Measurements from ENCODE around the gene C1QTNF3. TPM values are rescaled to one million over a fixed set of nuclear protein-coding genes. Genes with fewer than 3 reads are reported as not detected.
A peak's percentile ranks its signal among the peaks of the same experiment; 100 is the strongest.
"Not testable (repeated sequence)": the region's sequence is repeated elsewhere in the genome, so short reads cannot be mapped to it uniquely, and the experiment has no call there.

Gene C1QTNF3
- total RNA-seq (2022): 1.5 and 2.1 TPM in 2 replicates
- percentile 55 among the genes with signal in this experiment for Bru-seq, nascent RNA
- percentile 60 among the genes with signal in this experiment for BruChase-seq, experiment 1, labeled RNA remaining after a 6-hour chase
- percentile 62 among the genes with signal in this experiment for BruChase-seq, experiment 2, labeled RNA remaining after a 2-hour chase
- long read RNA-seq: 0 reads

GRCh38 chr5:34043099-34043876, at the start of gene C1QTNF3:
Gene C1QTNF3, minus strand, starts transcription at chr5:34043213. Its CDS starts 88 bp downstream, at chr5:34043125.
- no peaks in the 10 kb centered on the region for H3K4me1 Mint-ChIP-seq (ENCODE audit: low read depth, unreplicated experiment)
- H3K9me3 Mint-ChIP-seq (ENCODE audit: low read depth, unreplicated experiment): no peaks in the 10 kb centered on the region
- no peak for TF ChIP-seq CTCF (IDR thresholded peaks at IDR 0.05; ENCODE audit: unreplicated experiment)
- CTCF ChIA-PET: no interaction called here
- no peak within 1 kb of the TSS for H3K27ac Mint-ChIP-seq (ENCODE audit: unreplicated experiment)
- no peaks in the 10 kb centered on the region for H3K36me3 Mint-ChIP-seq (ENCODE audit: insufficient read depth, unreplicated experiment)
- intact Hi-C loops (cut with micrococcal nuclease; ENCODE audit: unreplicated experiment): no loop called here
- H3K4me3 Mint-ChIP-seq (ENCODE audit: low read depth, unreplicated experiment): no peak within 1 kb of the TSS
- no peak for DNase-seq
- BruUV-seq (replicated peaks): no TSS peak
- H3K27me3 Mint-ChIP-seq (ENCODE audit: unreplicated experiment): no peaks in the 10 kb centered on the region

- H3K27me3 Mint-ChIP-seq (ENCODE audit: unreplicated experiment); CTCF ChIA-PET; H3K4me1 Mint-ChIP-seq (ENCODE audit: low read depth, unreplicated experiment); H3K27ac Mint-ChIP-seq (ENCODE audit: unreplicated experiment); intact Hi-C loops (cut with micrococcal nuclease; ENCODE audit: unreplicated experiment); H3K4me3 Mint-ChIP-seq (ENCODE audit: low read depth, unreplicated experiment); BruUV-seq (replicated peaks); DNase-seq; H3K9me3 Mint-ChIP-seq (ENCODE audit: low read depth, unreplicated experiment); H3K36me3 Mint-ChIP-seq (ENCODE audit: insufficient read depth, unreplicated experiment): not testable (repeated sequence)
Observed at GRCh38 chr5:34091039-34091438, 48.0 kb upstream of the C1QTNF3 start.

- H3K27ac Mint-ChIP-seq (ENCODE audit: unreplicated experiment); CTCF ChIA-PET; H3K4me1 Mint-ChIP-seq (ENCODE audit: low read depth, unreplicated experiment); H3K27me3 Mint-ChIP-seq (ENCODE audit: unreplicated experiment); DNase-seq; H3K4me3 Mint-ChIP-seq (ENCODE audit: low read depth, unreplicated experiment); intact Hi-C loops (cut with micrococcal nuclease; ENCODE audit: unreplicated experiment); H3K9me3 Mint-ChIP-seq (ENCODE audit: low read depth, unreplicated experiment); BruUV-seq (replicated peaks); H3K36me3 Mint-ChIP-seq (ENCODE audit: insufficient read depth, unreplicated experiment): not testable (repeated sequence)
Observed at GRCh38 chr5:34089802-34090201, 46.8 kb upstream of the C1QTNF3 start.

- H3K27ac Mint-ChIP-seq (ENCODE audit: unreplicated experiment); intact Hi-C loops (cut with micrococcal nuclease; ENCODE audit: unreplicated experiment); BruUV-seq (replicated peaks); H3K4me3 Mint-ChIP-seq (ENCODE audit: low read depth, unreplicated experiment); H3K27me3 Mint-ChIP-seq (ENCODE audit: unreplicated experiment); H3K4me1 Mint-ChIP-seq (ENCODE audit: low read depth, unreplicated experiment); H3K9me3 Mint-ChIP-seq (ENCODE audit: low read depth, unreplicated experiment); DNase-seq; H3K36me3 Mint-ChIP-seq (ENCODE audit: insufficient read depth, unreplicated experiment); CTCF ChIA-PET: not testable (repeated sequence)
Observed at GRCh38 chr5:34087728-34088127, 44.7 kb upstream of the C1QTNF3 start.

- H3K27ac Mint-ChIP-seq (ENCODE audit: unreplicated experiment); H3K27me3 Mint-ChIP-seq (ENCODE audit: unreplicated experiment); intact Hi-C loops (cut with micrococcal nuclease; ENCODE audit: unreplicated experiment); CTCF ChIA-PET; H3K4me3 Mint-ChIP-seq (ENCODE audit: low read depth, unreplicated experiment); H3K4me1 Mint-ChIP-seq (ENCODE audit: low read depth, unreplicated experiment); DNase-seq; H3K9me3 Mint-ChIP-seq (ENCODE audit: low read depth, unreplicated experiment); H3K36me3 Mint-ChIP-seq (ENCODE audit: insufficient read depth, unreplicated experiment); BruUV-seq (replicated peaks): not testable (repeated sequence)
Observed at GRCh38 chr5:34083898-34084297, 40.9 kb upstream of the C1QTNF3 start.

- H3K9me3 Mint-ChIP-seq (ENCODE audit: low read depth, unreplicated experiment); DNase-seq; intact Hi-C loops (cut with micrococcal nuclease; ENCODE audit: unreplicated experiment); H3K27ac Mint-ChIP-seq (ENCODE audit: unreplicated experiment); H3K27me3 Mint-ChIP-seq (ENCODE audit: unreplicated experiment); CTCF ChIA-PET; H3K4me1 Mint-ChIP-seq (ENCODE audit: low read depth, unreplicated experiment); H3K4me3 Mint-ChIP-seq (ENCODE audit: low read depth, unreplicated experiment); BruUV-seq (replicated peaks); H3K36me3 Mint-ChIP-seq (ENCODE audit: insufficient read depth, unreplicated experiment): not testable (repeated sequence)
Observed at GRCh38 chr5:34079505-34079904, 36.5 kb upstream of the C1QTNF3 start.

- H3K4me3 Mint-ChIP-seq (ENCODE audit: low read depth, unreplicated experiment); H3K4me1 Mint-ChIP-seq (ENCODE audit: low read depth, unreplicated experiment); H3K9me3 Mint-ChIP-seq (ENCODE audit: low read depth, unreplicated experiment); H3K36me3 Mint-ChIP-seq (ENCODE audit: insufficient read depth, unreplicated experiment); H3K27me3 Mint-ChIP-seq (ENCODE audit: unreplicated experiment); H3K27ac Mint-ChIP-seq (ENCODE audit: unreplicated experiment); CTCF ChIA-PET; DNase-seq; BruUV-seq (replicated peaks); intact Hi-C loops (cut with micrococcal nuclease; ENCODE audit: unreplicated experiment): not testable (repeated sequence)
Observed at GRCh38 chr5:34077636-34078035, 34.6 kb upstream of the C1QTNF3 start.

- DNase-seq; BruUV-seq (replicated peaks); H3K9me3 Mint-ChIP-seq (ENCODE audit: low read depth, unreplicated experiment); H3K4me1 Mint-ChIP-seq (ENCODE audit: low read depth, unreplicated experiment); H3K27ac Mint-ChIP-seq (ENCODE audit: unreplicated experiment); H3K4me3 Mint-ChIP-seq (ENCODE audit: low read depth, unreplicated experiment); CTCF ChIA-PET; H3K27me3 Mint-ChIP-seq (ENCODE audit: unreplicated experiment); intact Hi-C loops (cut with micrococcal nuclease; ENCODE audit: unreplicated experiment); H3K36me3 Mint-ChIP-seq (ENCODE audit: insufficient read depth, unreplicated experiment): not testable (repeated sequence)
Observed at GRCh38 chr5:34076719-34077364, 33.8 kb upstream of the C1QTNF3 start.

GRCh38 chr5:34074472-34074871, 31.5 kb upstream of the C1QTNF3 start:
- CTCF ChIA-PET; H3K4me3 Mint-ChIP-seq (ENCODE audit: low read depth, unreplicated experiment); H3K27ac Mint-ChIP-seq (ENCODE audit: unreplicated experiment); H3K27me3 Mint-ChIP-seq (ENCODE audit: unreplicated experiment); H3K9me3 Mint-ChIP-seq (ENCODE audit: low read depth, unreplicated experiment); DNase-seq; BruUV-seq (replicated peaks); H3K36me3 Mint-ChIP-seq (ENCODE audit: insufficient read depth, unreplicated experiment); intact Hi-C loops (cut with micrococcal nuclease; ENCODE audit: unreplicated experiment); H3K4me1 Mint-ChIP-seq (ENCODE audit: low read depth, unreplicated experiment): not testable (repeated sequence)

Data from Calu3 (cell line).